Body of pancreas (tissue), 4 donors: ENCODE data around the gene PLPPR3. TPM values are rescaled to one million over a fixed set of nuclear protein-coding genes. Genes with fewer than 3 reads are reported as not detected.

Source experiments
- ATAC-seq: fragments of 150-250 bp; one replicate; pipeline ENCODE4 v1.9.1; 2016
- DNase-seq, 4 donors: peaks; one replicate each; pipeline ENCODE4 v3.0.0-alpha.2; 2019
- H3K27ac ChIP-seq, 4 donors: fragments of 200-600 bp; sonication (generic); 1 replicate in 3 of 4; 2 replicates in 1 of 4; pipeline versions ENCODE4 v1.5.1 to v1.6.1; 2016 to 2019; ENCODE audit warnings: mild to moderate bottlenecking in 1 of 4, mixed read lengths in 1 of 4, moderate library complexity in 1 of 4
- H3K27me3 ChIP-seq, 2 donors: fragments of 200-600 bp; sonication (generic); one replicate each; pipeline ENCODE4 v1.6.0; 2016; ENCODE audit warnings: mild to moderate bottlenecking in 1 of 2
- H3K36me3 ChIP-seq, 2 donors: fragments of 200-600 bp; sonication (generic); replicated peaks in 1 of 2; 2 replicates each; pipeline ENCODE4 v1.5.1; 2016; ENCODE audit warnings: low read depth in 2 of 2; ENCODE audit not compliant: insufficient read depth in 1 of 2
- H3K4me1 ChIP-seq: fragments of 200-600 bp; sonication (generic); one replicate; pipeline ENCODE4 v1.6.0; 2016
- H3K4me3 ChIP-seq, 2 donors: fragments of 200-600 bp; sonication (generic); 1 replicate in 1 of 2; 2 replicates in 1 of 2; pipeline ENCODE4 v1.5.1; 2016 to 2019
- H3K9me3 ChIP-seq, 3 donors: fragments of 200-600 bp; sonication (generic); 1 replicate in 2 of 3; 2 replicates in 1 of 3; pipeline ENCODE4 v1.5.1; 2016
- CTCF ChIP-seq, 7 experiments: fragments of 450-650 bp in 4 of 7; fragments of 200-600 bp in 3 of 7; sonication (generic) in 3 of 7; IDR thresholded peaks; one replicate each; pipeline ENCODE4 v1.5.1; 2016 to 2019; ENCODE audit warnings: antibody characterized with exemption in 7 of 7
- POLR2A ChIP-seq, 3 donors: fragments of 450-650 bp; IDR thresholded peaks; one replicate each; pipeline ENCODE4 v1.6.1; 2016; ENCODE audit warnings: antibody characterized with exemption in 3 of 3, mild to moderate bottlenecking in 2 of 3
- WGBS, 2 donors: methylation state at CpG; one replicate each; pipeline ENCODE4 v1.1.5; 2017; 5-methylcytosine and 5-hydroxymethylcytosine counted together
- intact Hi-C: fragments of 100-400 bp; cut with DNase I; formaldehyde crosslinking; loops from one replicate; pipeline ENCODE4 v1.15.1; 2023
- total RNA-seq, 2 donors: library from RNA; depleted of rRNA; stranded (reverse); fragments of >200 nt; gene quantifications; one replicate each; pipeline ENCODE4 v1.1.0, GENCODE V29; 2016

The PLPPR3 gene
- total RNA-seq, 2 donors from 2014 or later, result not detected

DNA sequence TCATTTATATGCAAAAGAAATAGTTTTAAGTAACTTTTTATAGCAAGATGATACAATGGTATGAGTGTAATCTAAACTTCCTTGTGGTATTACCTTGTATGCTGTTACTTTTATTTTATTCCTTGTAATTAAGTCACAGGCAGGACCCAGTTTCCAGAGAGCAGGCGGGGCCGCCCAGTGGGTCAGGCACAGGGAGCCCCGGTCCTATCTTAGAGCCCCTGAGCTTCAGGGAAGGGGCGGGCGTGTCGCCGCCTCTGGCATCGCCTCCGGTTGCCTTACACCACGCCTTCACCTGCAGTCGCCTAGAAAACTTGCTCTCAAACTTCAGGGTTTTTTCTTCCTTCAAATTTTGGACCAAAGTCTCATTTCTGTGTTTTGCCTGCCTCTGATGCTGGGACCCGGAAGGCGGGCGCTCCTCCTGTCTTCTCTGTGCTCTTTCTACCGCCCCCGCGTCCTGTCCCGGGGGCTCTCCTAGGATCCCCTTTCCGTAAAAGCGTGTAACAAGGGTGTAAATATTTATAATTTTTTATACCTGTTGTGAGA lies 10.2 kb downstream of the PLPPR3 start:
- Histone ChIP-seq H3K4me1 (no peaks in the 10 kb centered on the region), H3K36me3 (peaks cover 30 to 40% of the 10 kb centered on the region in 2 donors), H3K9me3 (no peaks in the 10 kb centered on the region), H3K4me3 (no peak overlapping the region), H3K27me3 (no peaks in the 10 kb centered on the region), H3K27ac (no peak overlapping the region)
- no peak for DNase-seq
- intact Hi-C loops, result no loop called here
- no peak for ATAC-seq
- WGBS, 2 donors, result 93 to 98% methylated on average over 20 of the region's 20 CpGs
- no peak for TF ChIP-seq POLR2A (IDR thresholded peaks at IDR 0.05)
- TF ChIP-seq CTCF (IDR thresholded peaks at IDR 0.05), result no peak

GRCh38 chr19:810883-811489 lies 10.8 kb downstream of the PLPPR3 start:
- no peak for ATAC-seq
- H3K9me3 ChIP-seq, result no peaks in the 10 kb centered on the region
- H3K27me3 ChIP-seq, result no peaks in the 10 kb centered on the region
- TF ChIP-seq POLR2A (IDR thresholded peaks at IDR 0.05) (no peak), CTCF (IDR thresholded peaks at IDR 0.05) (no peak)
- H3K36me3 ChIP-seq, result peaks cover 36 to 45% of the 10 kb centered on the region in 2 donors
- DNase-seq, result no peak
- no peaks in the 10 kb centered on the region for H3K4me1 ChIP-seq
- 88 to 93% methylated on average over 18 to 24 of the region's 25 CpGs for WGBS, 2 donors
- H3K4me3 ChIP-seq, result no peak overlapping the region
- intact Hi-C loops, result no loop called here
- H3K27ac ChIP-seq, result no peak overlapping the region

- Histone ChIP-seq H3K36me3 (peaks cover 42 to 49% of the 10 kb centered on the region in 2 donors), H3K4me3 (no peak overlapping the region), H3K27me3 (no peaks in the 10 kb centered on the region), H3K27ac (no peak overlapping the region), H3K4me1 (no peaks in the 10 kb centered on the region), H3K9me3 (no peaks in the 10 kb centered on the region)
- ATAC-seq (no peak), DNase-seq (peak in 1 of 4 donors; percentile 24)
- WGBS, 2 donors, result 87 to 88% methylated on average over 23 to 30 of the region's 30 CpGs
- intact Hi-C loops, result no loop called here
- TF ChIP-seq POLR2A (IDR thresholded peaks at IDR 0.05) (no peak), CTCF (IDR thresholded peaks at IDR 0.05) (no peak)
Observed at GRCh38 chr19:810077-810855, 11.5 kb downstream of the PLPPR3 start.

DNA sequence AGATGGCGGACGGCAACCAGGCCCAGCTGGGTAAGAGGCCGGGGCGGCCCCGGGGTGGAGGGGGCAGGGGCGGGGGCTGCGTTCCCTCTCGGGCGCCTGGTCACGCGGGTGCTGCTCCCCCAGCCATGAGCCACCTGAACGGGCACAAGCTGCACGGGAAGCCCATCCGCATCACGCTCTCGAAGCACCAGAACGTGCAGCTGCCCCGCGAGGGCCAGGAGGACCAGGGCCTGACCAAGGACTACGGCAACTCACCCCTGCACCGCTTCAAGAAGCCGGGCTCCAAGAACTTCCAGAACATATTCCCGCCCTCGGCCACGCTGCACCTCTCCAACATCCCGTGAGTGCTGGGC lies 13.4 kb downstream of the PLPPR3 start:
- H3K27me3 ChIP-seq, result no peaks in the 10 kb centered on the region
- ATAC-seq (no peak), DNase-seq (no peak)
- H3K4me1 ChIP-seq, result no peaks in the 10 kb centered on the region
- no peak overlapping the region for H3K4me3 ChIP-seq
- H3K27ac ChIP-seq, result no peak overlapping the region
- TF ChIP-seq POLR2A (IDR thresholded peaks at IDR 0.05) (no peak), CTCF (IDR thresholded peaks at IDR 0.05) (no peak)
- H3K9me3 ChIP-seq, result no peaks in the 10 kb centered on the region
- intact Hi-C loops, result no loop called here
- 90% methylated on average over 26 of the region's 26 CpGs; no CpG with 5 or more reads in 1 of the 2 donors for WGBS, 2 donors
- peaks cover 59 to 62% of the 10 kb centered on the region in 2 donors for H3K36me3 ChIP-seq
